GF-D8 (cell line): ENCODE data around the gene USP48.
"Not testable (repeated sequence)": the region's sequence is repeated elsewhere in the genome, so short reads cannot be mapped to it uniquely, and the experiment has no call there.

Source experiments
- DNase-seq: peaks from one replicate; lab custom pipeline; 2025; lab: John Stamatoyannopoulos, UW

USP48 gene

GRCh38 chr1:21633992-21634805 is 148.8 kb downstream of the USP48 start:
- DNase-seq: no peak

GRCh38 chr1:21633141-21633755 is 149.7 kb downstream of the USP48 start:
- no peak for DNase-seq

DNA sequence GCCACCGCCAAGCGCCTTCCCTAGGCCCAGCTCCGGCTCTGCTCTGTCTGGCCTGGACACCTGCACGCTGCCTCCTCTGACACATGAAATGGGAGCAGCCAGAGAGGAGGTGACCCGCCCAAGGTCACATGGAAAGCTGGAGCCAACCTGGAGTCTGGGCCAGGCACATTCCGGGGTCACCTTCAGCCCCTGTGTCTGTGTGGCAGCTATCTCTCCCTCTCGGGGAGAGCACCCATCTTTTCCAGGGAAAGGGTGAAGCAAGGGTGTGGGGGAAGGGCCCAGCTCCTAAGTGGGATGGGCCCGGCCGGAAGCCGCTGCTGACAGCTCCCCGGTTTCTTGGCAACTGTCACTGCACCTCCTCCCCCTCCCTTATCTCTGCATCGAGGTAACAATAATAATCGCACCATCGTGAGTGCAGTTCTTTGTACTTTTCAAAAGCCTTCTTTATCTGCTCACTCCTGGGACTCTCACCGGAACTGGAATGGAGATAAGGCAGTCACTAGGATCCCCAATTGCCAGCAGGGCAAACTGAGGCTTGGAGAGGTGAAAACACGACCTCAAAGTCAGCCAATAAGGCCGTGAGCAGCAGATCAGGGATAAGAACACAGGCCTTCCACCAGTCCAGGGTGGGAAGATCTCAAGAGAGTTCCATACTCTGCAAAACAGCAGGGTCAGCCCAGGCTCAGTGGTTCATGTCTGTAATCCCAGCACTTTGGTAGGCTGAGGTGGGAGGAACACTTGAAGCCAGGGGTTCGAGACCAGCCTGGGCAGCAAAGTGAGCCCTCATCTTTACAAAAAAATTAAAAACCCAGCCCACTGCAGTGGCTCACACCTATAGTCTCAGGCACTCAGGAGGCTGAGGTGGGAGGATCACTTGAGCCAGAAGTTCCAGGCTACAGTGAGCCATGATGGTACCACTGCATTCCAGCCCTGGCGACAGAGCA is 150.7 kb downstream of the USP48 start:
- no peak for DNase-seq

DNA sequence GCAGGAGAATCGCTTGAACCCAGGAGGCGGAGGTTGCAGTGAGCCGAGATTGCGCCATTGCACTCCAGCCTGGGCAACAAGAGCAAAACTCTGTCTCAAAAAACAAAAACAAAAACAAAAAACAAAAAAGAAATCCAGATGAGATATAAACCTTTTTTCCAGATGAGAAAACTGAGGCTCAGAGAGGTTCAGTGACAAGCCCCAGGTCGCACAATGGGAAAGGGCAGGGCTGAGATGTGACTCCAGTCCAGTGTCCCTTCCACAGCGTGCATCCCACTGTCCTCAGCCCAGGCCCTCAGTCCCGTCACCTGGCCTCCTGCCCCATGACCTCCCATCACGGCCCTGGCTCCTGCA is 151.4 kb downstream of the USP48 start:
- not testable (repeated sequence) for DNase-seq

- no peak for DNase-seq
Measured at GRCh38 chr1:21630571-21631343, 152.2 kb downstream of the USP48 start.

DNA sequence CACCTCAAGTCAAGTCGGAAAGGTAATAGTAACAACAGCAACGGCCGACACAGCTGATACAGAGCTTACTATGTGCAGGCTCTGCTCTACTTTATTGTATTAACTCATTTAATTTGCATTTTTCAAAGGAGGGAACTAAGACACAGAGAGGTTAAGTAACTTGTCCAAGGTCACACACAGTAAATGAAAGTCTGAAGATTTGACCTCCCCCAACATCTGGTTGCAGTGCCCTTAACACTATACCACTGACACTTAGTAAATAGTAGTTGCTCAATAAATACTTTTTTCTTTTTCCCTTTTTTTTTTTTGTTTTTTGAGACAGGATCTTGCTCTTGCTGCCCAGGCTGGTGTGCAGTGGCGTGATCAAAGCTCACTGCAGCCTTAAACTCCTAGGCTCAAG is 153.0 kb downstream of the USP48 start:
- DNase-seq: no peak

DNA sequence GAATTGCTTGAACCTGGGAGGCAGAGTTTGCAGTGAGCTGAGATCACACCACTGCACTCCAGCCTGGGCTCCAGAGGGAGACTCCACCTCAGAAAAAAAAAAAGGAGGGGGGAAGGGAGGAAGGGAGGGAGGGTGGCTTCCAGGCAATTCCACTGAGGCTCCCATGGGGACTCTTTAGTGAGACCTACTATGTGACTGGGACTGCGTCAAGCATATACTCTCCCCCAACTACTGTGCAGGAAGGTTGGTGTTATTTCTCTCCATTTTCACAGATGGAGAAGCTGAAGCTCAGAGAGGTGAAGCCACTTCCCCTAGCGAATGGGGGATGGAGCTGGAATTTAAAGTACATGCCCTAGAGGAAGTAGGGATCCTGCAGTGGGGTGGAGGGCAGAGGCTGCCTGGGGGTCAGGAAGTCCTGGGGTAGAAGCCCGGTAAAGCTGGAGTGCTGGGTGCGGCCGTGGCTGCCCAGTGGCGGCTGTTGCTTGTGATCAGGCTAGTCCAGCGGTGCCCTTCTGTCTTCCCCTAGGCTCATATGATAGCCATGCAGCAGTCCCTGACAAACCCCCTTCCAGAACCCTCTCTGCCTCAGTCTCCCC is 154.1 kb downstream of the USP48 start:
- DNase-seq: no peak
